NCI-H82 (cell line): ENCODE data around the gene JOSD1.

ENCODE experiments used
- DNase-seq: peaks from one replicate; lab custom pipeline; 2025; lab: John Stamatoyannopoulos, UW

Gene JOSD1

GRCh38 chr22:38712486-38713207 lies 11.9 kb upstream of the JOSD1 start:
- no peak for DNase-seq

GRCh38 chr22:38710866-38711265 lies 10.1 kb upstream of the JOSD1 start:
- no peak for DNase-seq

GRCh38 chr22:38710351-38710750 lies 9.6 kb upstream of the JOSD1 start:
- DNase-seq = no peak

- no peak for DNase-seq
These were observed 8.6 kb upstream of the JOSD1 start for GRCh38 chr22:38709306-38709705.

GRCh38 chr22:38707984-38708383 lies 7.2 kb upstream of the JOSD1 start:
- DNase-seq = no peak

- DNase-seq = no peak
These were observed 6.6 kb upstream of the JOSD1 start for GRCh38 chr22:38707346-38707745.

GRCh38 chr22:38706901-38707195 lies 6.1 kb upstream of the JOSD1 start:
- no peak for DNase-seq

- DNase-seq = peak; percentile 33
These were observed 5.6 kb upstream of the JOSD1 start for GRCh38 chr22:38706101-38706900.

- DNase-seq = peak; percentile 100
These were observed 4.7 kb upstream of the JOSD1 start, which contains the start of gene GTPBP1 for GRCh38 chr22:38705235-38706100. Gene GTPBP1, plus strand, starts transcription at chr22:38705944. Its CDS starts 12 bp downstream, at chr22:38705956.

GRCh38 chr22:38704654-38705234 lies 4.0 kb upstream of the JOSD1 start:
- peak; percentile 29 for DNase-seq

- DNase-seq = peak; percentile 50
These were observed 414 bp downstream of the JOSD1 start for GRCh38 chr22:38700270-38700788.

GRCh38 chr22:38699784-38700183 lies 959 bp downstream of the JOSD1 start:
- no peak for DNase-seq

GRCh38 chr22:38699143-38699542 lies 1.6 kb downstream of the JOSD1 start:
- no peak for DNase-seq

- DNase-seq = no peak
These were observed 2.2 kb downstream of the JOSD1 start for GRCh38 chr22:38698407-38699094.

GRCh38 chr22:38697425-38698089 lies 3.2 kb downstream of the JOSD1 start:
- DNase-seq = no peak

GRCh38 chr22:38696606-38697424 lies 3.9 kb downstream of the JOSD1 start:
- DNase-seq = no peak

- DNase-seq = no peak
These were observed 5.8 kb downstream of the JOSD1 start for GRCh38 chr22:38694940-38695339.

GRCh38 chr22:38694049-38694448 lies 6.7 kb downstream of the JOSD1 start:
- DNase-seq = no peak

- no peak for DNase-seq
These were observed 11.1 kb downstream of the JOSD1 start for GRCh38 chr22:38689651-38690050.

- DNase-seq = no peak
These were observed 15.0 kb downstream of the JOSD1 start for GRCh38 chr22:38685761-38686160.
